ENCODE results near the gene ADCYAP1R1. TPM values are rescaled to one million over a fixed set of nuclear protein-coding genes. Genes with fewer than 3 reads are reported as not detected.

The ADCYAP1R1 gene
- total and polyA plus RNA-seq, 7 donors, result 0.60 to 35.7 (median 18.2) TPM; not detected in 1

DNA sequence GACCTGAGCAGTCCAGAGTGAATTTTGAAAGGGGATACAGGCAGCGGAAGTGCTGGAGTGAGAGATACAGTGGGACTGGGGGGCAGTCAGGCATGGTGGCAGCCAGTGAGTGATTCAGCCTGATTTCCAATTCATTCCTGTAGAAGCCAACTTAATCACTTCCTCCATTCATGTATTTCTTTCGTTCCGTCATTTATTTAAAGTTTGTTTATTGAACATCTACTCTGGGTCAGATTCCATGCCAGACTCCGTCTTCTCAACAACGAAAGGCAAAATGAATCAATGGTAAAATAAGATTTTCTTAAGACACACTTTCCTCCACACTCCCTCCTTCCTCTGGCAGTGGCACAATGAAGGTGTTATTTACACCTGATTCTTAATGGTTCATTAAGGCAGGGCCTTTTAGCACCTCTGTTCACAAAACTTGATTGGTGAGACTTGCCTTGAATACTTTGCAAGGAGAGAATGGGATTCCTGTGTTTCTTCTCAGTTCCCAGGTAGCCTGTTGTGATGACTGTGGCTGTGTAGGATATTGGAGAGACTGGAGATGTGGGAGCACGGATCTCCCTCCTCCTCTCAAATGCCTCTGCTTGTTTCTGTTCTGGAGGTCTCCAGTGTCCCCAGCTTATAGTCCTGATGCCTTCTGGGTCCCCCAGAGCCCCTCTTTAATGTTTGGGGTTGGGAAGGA, 27.9 kb downstream of the ADCYAP1R1 start:
- Histone ChIP-seq H3K27ac (no peak overlapping the region), H3K4me3 (no peak overlapping the region), H3K36me3 (no peaks in the 10 kb centered on the region), H3K9me3 (no peaks in the 10 kb centered on the region), H3K4me1 (peaks cover 0 to 6% (median 0%) of the 10 kb centered on the region in 4 donors), H3K27me3 (no peaks in the 10 kb centered on the region)
- no peak for TF ChIP-seq EP300 (IDR thresholded peaks at IDR 0.05)
- no peak for TF ChIP-seq POLR2AphosphoS5 (IDR thresholded peaks at IDR 0.05)
- TF ChIP-seq, protein P1, sequence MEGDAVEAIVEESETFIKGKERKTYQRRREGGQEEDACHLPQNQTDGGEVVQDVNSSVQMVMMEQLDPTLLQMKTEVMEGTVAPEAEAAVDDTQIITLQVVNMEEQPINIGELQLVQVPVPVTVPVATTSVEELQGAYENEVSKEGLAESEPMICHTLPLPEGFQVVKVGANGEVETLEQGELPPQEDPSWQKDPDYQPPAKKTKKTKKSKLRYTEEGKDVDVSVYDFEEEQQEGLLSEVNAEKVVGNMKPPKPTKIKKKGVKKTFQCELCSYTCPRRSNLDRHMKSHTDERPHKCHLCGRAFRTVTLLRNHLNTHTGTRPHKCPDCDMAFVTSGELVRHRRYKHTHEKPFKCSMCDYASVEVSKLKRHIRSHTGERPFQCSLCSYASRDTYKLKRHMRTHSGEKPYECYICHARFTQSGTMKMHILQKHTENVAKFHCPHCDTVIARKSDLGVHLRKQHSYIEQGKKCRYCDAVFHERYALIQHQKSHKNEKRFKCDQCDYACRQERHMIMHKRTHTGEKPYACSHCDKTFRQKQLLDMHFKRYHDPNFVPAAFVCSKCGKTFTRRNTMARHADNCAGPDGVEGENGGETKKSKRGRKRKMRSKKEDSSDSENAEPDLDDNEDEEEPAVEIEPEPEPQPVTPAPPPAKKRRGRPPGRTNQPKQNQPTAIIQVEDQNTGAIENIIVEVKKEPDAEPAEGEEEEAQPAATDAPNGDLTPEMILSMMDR (IDR thresholded peaks at IDR 0.05), result no peak
- no peak for TF ChIP-seq POLR2A (IDR thresholded peaks at IDR 0.05)
- DNase-seq, result peak; percentile 11
- intact Hi-C loops (cut with DNase I), result no loop called here
- 42 to 61% methylated on average over 6 of the region's 6 CpGs for WGBS, 2 donors

DNA sequence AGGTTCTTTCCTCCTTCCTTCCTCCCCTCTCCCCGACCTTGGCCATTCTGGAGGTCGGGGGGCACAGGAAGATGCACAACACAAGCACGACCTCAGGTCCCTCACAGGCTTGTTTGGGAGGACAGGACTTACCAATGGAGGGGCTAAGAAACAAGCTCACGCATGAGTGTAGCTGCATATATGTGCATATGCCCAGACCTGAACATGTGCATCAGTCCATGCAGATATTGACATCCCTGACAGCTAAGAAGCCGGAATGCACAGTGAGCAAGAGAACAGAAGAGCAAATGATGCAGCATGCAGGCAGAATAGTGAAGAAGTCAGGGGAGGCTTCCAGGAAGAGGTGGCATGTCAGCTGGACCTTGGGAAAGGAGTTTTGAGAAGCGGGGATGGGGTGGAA, 28.7 kb downstream of the ADCYAP1R1 start:
- peak; percentile 37 for DNase-seq
- TF ChIP-seq EP300 (IDR thresholded peaks at IDR 0.05) (no peak), POLR2A (IDR thresholded peaks at IDR 0.05) (no peak), POLR2AphosphoS5 (IDR thresholded peaks at IDR 0.05) (no peak)
- TF ChIP-seq, protein P1 (IDR thresholded peaks at IDR 0.05), result no peak
- Histone ChIP-seq H3K36me3 (no peaks in the 10 kb centered on the region), H3K27ac (no peak overlapping the region), H3K27me3 (no peaks in the 10 kb centered on the region), H3K4me3 (no peak overlapping the region), H3K9me3 (no peaks in the 10 kb centered on the region), H3K4me1 (peaks cover 0 to 6% (median 0%) of the 10 kb centered on the region in 4 donors)
- intact Hi-C loops (cut with DNase I), result no loop called here
- WGBS, 2 donors, result 61 to 62% methylated on average over 6 of the region's 6 CpGs

DNA sequence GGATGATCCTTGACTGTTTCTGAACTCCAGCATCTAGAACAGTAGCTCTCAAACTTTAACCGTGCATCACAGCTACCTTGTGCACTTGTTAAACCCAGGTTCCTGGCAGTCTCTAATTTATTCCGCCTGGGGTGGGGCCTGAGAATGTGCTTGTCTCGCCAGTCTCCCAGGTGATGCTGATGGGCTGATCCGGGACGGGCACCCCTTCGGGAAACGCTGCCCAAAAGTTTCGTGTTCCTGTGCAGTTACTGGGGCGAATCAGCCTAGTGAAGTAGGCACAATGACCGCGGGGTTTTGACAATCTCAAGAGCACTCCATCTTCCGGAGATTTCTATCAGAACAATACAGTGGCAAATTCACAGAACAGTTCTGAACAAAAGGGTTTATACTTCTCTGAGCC, 29.9 kb downstream of the ADCYAP1R1 start:
- Histone ChIP-seq H3K36me3 (no peaks in the 10 kb centered on the region), H3K4me3 (no peak overlapping the region), H3K9me3 (no peaks in the 10 kb centered on the region), H3K4me1 (peaks cover 0 to 6% (median 0%) of the 10 kb centered on the region in 4 donors), H3K27ac (peak overlapping the region in 3 of 4 donors; percentile 31 to 68 (median 57)), H3K27me3 (no peaks in the 10 kb centered on the region)
- TF ChIP-seq EP300 (IDR thresholded peaks at IDR 0.05) (no peak), POLR2A (IDR thresholded peaks at IDR 0.05) (no peak), POLR2AphosphoS5 (IDR thresholded peaks at IDR 0.05) (no peak)
- TF ChIP-seq, protein P1 (IDR thresholded peaks at IDR 0.05), result no peak
- peak; percentile 57 for DNase-seq
- WGBS, 2 donors, result 47 to 72% methylated on average over 12 of the region's 12 CpGs
- intact Hi-C loops (cut with DNase I), result no loop called here

DNA sequence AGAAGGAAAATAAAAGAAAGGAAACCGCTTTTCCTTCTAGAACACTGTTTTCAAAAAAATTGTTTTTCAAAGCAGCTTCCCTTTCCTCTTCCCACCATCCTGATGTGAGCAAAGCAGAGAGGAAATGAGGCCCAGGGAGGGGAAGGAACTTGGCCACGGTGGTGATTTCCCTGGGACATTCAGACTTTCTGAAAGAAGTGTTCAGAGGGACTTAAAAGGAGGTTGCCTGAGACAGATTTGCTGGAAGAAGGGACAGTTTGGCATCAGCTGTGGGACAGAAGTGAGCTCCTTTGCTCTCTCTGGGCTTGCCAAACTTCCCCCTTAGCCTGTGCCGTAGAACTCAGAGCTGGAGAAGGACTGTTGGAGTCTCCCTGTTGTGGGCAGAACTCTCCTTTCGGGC, 30.3 kb downstream of the ADCYAP1R1 start:
- Histone ChIP-seq H3K27me3 (no peaks in the 10 kb centered on the region), H3K36me3 (no peaks in the 10 kb centered on the region), H3K4me1 (peaks cover 0 to 6% (median 0%) of the 10 kb centered on the region in 4 donors), H3K9me3 (no peaks in the 10 kb centered on the region), H3K27ac (peak overlapping the region; percentile 31 to 68 (median 58)), H3K4me3 (no peak overlapping the region)
- intact Hi-C loops (cut with DNase I), result no loop called here
- 53 to 66% methylated on average over 4 of the region's 4 CpGs for WGBS, 2 donors
- peak; percentile 65 for DNase-seq
- TF ChIP-seq, protein P1 (IDR thresholded peaks at IDR 0.05), result no peak
- no peak for TF ChIP-seq EP300 (IDR thresholded peaks at IDR 0.05)
- TF ChIP-seq POLR2A (IDR thresholded peaks at IDR 0.05), result no peak
- TF ChIP-seq POLR2AphosphoS5 (IDR thresholded peaks at IDR 0.05), result no peak
